Adipocyte (in vitro differentiated cells): ENCODE data around the gene CFAP91.

ENCODE experiments used
- DNase-seq: peaks from one replicate; pipeline ENCODE4 v3.0.0-alpha.2; 2015; ENCODE audit warnings: low read depth
- H3K27me3 ChIP-seq: replicated peaks from 2 replicates; pipeline ENCODE4 v1.7.0; 2013; ENCODE audit warnings: mild to moderate bottlenecking, low read length, moderate library complexity; ENCODE audit not compliant: control insufficient read depth, insufficient read depth
- H3K36me3 ChIP-seq: 2 replicates; pipeline ENCODE4 v1.7.0; 2013; ENCODE audit warnings: low read length, mild to moderate bottlenecking, moderate library complexity; ENCODE audit not compliant: control insufficient read depth, insufficient read depth, severe bottlenecking
- H3K4me1 ChIP-seq: 2 replicates; pipeline ENCODE4 v1.7.0; 2013; ENCODE audit warnings: mild to moderate bottlenecking, low read length, moderate library complexity; ENCODE audit not compliant: control insufficient read depth, insufficient read depth
- H3K4me3 ChIP-seq: 2 replicates; pipeline ENCODE4 v1.7.0; 2013; ENCODE audit warnings: mild to moderate bottlenecking, low read length, moderate library complexity
- H3K9ac ChIP-seq: 2 replicates; pipeline ENCODE4 v1.7.0; 2013; ENCODE audit warnings: mild to moderate bottlenecking, low read length, moderate library complexity
- H3K9me3 ChIP-seq: 2 replicates; pipeline ENCODE4 v1.7.0; 2013; ENCODE audit warnings: mild to moderate bottlenecking, low read length, moderate library complexity; ENCODE audit not compliant: control insufficient read depth

The CFAP91 gene

DNA sequence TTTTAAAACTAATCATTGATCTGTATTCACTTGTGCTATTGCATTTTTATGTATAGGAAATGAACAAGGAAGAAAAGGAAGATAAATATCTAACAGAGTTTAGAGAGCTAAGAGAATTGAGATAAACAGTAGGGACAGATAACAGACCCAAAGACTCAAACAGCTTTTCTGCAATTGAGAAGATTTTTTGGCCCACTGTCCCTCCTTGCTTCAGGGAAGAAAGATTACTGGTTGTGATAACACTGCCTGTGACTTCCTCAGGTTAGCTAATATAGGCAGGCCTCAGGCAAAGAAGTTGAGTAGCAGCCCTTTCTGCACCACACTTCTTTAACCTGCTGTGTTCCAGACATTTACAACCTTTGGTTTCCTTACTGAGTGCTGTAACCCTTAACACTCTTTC is 22.9 kb upstream of the CFAP91 start:
- no peaks in the 10 kb centered on the region for H3K36me3 ChIP-seq
- H3K4me3 ChIP-seq, result no peak overlapping the region
- no peak for DNase-seq
- H3K9me3 ChIP-seq, result no peaks in the 10 kb centered on the region
- H3K9ac ChIP-seq, result no peak overlapping the region
- H3K4me1 ChIP-seq, result peaks cover 17% of the 10 kb centered on the region
- no peaks in the 10 kb centered on the region for H3K27me3 ChIP-seq

DNA sequence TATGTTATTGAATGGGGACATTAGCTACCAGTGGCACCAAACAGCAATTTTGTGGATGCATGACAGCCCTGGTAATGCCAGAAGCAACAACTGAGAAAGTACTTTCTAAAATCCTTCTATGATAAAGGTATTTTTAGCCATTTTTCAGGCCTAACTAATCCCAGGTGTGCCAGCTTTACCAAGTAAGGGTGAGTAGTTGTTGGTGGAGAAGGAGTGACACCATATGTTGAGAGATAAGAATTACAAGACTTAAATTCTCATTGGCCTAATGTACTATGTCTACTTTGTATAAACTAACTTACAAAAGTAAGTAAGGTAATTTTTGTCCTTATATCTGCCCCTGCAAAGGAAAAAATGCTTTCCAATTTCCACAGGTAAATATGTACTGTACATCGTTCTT is 21.5 kb upstream of the CFAP91 start:
- H3K4me1 ChIP-seq, result peaks cover 11% of the 10 kb centered on the region
- H3K27me3 ChIP-seq, result no peaks in the 10 kb centered on the region
- no peaks in the 10 kb centered on the region for H3K36me3 ChIP-seq
- no peaks in the 10 kb centered on the region for H3K9me3 ChIP-seq
- DNase-seq, result peak; percentile 65
- no peak overlapping the region for H3K9ac ChIP-seq
- H3K4me3 ChIP-seq, result no peak overlapping the region

DNA sequence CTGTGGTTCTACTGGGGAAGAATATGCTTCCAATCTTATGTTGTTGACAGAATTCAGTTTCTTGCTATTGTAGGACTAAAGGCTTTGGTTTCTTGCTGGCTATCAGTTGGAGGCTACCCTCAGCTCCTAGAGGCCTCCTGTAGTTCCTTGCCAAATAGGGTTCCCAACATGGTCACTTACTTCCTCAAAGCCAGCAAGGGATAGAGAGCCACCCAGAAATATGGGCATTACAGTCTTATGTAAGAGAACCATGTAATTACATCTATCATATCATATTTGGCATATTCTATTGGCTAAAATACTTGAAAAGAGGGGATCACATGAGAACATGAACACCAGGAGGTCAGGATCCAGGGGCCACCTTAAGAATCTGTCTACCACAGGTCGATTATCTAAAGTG is 19.4 kb upstream of the CFAP91 start:
- Histone ChIP-seq H3K27me3 (no peaks in the 10 kb centered on the region), H3K9me3 (no peaks in the 10 kb centered on the region), H3K36me3 (no peaks in the 10 kb centered on the region), H3K4me3 (no peak overlapping the region), H3K9ac (no peak overlapping the region), H3K4me1 (peaks cover 4% of the 10 kb centered on the region)
- no peak for DNase-seq

DNA sequence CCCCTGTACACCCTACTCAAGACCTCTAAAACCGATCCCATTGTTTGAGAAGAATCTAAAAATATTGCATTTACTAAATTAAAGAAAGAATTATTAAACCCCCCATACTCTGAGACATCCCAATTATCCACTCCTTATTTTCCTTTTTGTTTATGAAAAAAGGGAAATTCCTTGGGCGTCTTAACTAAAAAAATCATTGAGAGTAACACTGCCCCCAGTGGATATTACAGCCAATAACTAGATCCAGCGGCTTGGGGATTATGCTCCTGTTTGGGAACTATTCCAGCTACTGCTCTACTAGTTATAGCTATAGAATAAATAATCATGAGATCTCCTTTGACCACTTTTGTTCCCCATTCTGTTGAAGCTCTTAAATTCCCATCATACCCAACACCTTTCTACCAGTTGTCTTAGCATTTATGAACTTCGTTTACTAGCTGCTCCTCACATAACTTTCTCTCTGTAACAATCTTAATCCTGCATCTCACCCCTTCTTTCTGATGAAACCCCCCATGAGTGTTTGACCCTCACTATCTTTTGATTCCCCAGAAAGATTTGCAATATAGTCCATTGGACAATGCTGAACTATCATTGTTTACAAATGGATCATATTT is 12.7 kb upstream of the CFAP91 start:
- peak; percentile 51 for DNase-seq

DNA sequence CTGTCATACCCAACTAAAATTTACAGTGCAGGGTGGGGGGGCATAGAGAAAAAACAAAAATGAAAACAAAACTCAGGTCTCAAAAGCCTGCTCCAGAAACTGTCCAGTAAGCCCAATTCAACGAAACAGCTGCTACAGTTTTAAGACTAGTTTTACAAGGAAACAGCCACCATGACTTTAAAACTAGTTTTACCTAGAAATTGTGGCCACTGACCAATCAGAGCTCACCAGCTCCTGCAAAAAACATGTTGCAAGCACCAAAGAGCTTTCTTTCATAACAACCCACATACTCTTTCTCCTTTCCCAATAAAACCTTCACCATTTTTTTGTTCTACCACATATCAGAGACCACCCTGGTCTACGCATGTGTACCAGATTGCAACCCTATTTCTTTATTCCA is 7.3 kb upstream of the CFAP91 start:
- no peak for DNase-seq
- Histone ChIP-seq H3K36me3 (no peaks in the 10 kb centered on the region), H3K4me1 (no peaks in the 10 kb centered on the region), H3K4me3 (no peak overlapping the region), H3K9me3 (no peaks in the 10 kb centered on the region), H3K9ac (no peak overlapping the region), H3K27me3 (peaks cover 10% of the 10 kb centered on the region)

More for the DNA sequence above, 12.7 kb upstream of the CFAP91 start:
- no peaks in the 10 kb centered on the region for H3K4me1 ChIP-seq
- H3K9ac ChIP-seq, result no peak overlapping the region
- no peaks in the 10 kb centered on the region for H3K36me3 ChIP-seq
- H3K9me3 ChIP-seq, result no peaks in the 10 kb centered on the region
- peaks cover 12% of the 10 kb centered on the region for H3K27me3 ChIP-seq
- no peak overlapping the region for H3K4me3 ChIP-seq

DNA sequence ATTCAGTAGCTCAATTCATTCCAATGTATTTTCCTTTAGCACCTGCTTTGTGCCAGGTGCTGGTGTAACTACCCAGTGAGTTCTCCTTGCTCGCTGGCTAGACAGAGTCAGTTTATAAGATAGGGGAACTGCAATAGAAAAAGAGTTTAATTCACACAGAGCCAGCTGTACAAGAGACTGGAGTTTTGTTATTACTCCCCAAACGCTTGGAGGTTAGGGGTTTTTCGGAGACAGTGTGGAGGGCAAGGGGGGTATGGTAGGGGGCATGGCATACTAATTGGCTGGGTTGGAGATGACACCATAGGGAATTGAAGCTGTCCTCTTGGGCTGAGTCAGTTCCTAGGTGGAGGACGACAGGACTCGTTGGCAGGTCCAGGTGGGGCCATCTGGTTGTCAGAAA is 5.4 kb upstream of the CFAP91 start:
- no peaks in the 10 kb centered on the region for H3K36me3 ChIP-seq
- H3K4me1 ChIP-seq, result peaks cover 4% of the 10 kb centered on the region
- no peaks in the 10 kb centered on the region for H3K9me3 ChIP-seq
- peaks cover 3% of the 10 kb centered on the region for H3K27me3 ChIP-seq
- no peak overlapping the region for H3K4me3 ChIP-seq
- H3K9ac ChIP-seq, result no peak overlapping the region
- DNase-seq, result no peak

DNA sequence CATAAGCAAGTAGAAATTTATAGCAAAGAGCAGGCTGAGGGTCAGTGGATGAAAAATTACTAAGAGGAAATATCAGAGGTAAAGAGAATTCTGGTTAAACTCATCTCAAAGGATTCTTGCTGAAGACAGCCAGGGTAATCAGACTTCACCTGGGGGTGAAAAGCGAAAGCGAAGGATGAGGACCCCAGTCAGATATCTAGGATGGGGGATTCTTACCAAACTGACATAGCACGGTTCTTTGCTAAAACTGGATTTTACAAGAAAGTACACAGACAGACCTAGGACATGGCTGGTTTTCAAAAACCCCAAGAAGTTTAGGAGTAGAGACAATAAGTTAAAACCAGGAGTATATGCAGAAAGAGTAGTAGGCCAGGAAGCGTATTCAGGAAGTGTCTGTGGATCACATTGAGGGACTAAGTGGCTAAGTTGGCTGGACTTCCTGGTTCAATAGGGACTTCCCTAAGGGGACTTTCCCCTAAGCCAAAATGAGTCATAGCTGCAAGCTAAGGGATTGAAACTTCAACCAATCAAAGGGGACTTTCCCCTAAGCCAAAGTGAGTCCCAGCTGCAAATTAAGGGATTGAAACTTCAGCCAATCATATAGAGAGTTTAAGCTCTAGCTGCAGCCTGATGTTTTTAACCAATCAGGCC is 2.4 kb upstream of the CFAP91 start:
- H3K27me3 ChIP-seq, result no peaks in the 10 kb centered on the region
- H3K9ac ChIP-seq, result no peak overlapping the region
- H3K4me3 ChIP-seq, result no peak overlapping the region
- H3K36me3 ChIP-seq, result no peaks in the 10 kb centered on the region
- no peaks in the 10 kb centered on the region for H3K9me3 ChIP-seq
- peaks cover 13% of the 10 kb centered on the region for H3K4me1 ChIP-seq
- no peak for DNase-seq

DNA sequence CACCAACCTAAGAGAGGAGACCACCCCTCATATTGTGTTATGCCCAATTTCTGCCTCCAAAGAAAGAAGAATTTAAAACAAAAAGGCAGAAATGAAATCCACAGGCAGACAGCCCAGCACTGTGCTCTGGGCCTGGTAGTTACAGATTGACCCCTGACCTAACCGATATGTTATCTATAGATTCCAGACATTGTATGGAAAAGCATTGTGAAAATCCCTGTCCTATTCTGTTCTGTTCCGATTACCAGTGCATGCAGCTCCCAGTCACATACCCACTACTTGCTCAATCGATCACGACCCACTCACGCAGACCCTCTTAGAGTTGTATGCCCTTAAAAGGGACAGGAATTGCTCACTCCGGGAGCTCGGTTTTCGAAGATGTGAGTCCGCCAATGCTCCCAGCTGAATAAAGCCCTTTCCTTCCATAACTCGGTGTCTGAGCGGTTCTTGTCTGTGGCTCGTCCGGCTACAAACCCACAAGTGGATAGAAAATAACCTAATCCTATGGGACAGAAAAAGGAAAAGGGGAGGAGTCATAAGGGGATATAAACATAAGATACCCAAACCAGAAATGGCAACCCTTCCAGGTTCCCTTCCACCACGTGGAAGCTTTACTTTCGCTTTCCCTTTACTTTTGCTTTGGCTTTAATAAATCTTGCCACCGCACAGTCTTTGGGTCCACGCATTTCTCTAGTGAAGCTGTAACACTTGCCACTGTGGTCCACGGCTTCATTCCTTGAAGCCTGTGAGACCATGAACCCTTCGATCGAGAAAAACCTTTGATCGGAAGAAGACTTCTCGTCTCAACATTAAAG is 1.7 kb upstream of the CFAP91 start:
- H3K4me3 ChIP-seq, result no peak overlapping the region
- H3K9ac ChIP-seq, result no peak overlapping the region
- no peaks in the 10 kb centered on the region for H3K27me3 ChIP-seq
- no peaks in the 10 kb centered on the region for H3K9me3 ChIP-seq
- no peak for DNase-seq
- H3K4me1 ChIP-seq, result peaks cover 13% of the 10 kb centered on the region
- H3K36me3 ChIP-seq, result no peaks in the 10 kb centered on the region

DNA sequence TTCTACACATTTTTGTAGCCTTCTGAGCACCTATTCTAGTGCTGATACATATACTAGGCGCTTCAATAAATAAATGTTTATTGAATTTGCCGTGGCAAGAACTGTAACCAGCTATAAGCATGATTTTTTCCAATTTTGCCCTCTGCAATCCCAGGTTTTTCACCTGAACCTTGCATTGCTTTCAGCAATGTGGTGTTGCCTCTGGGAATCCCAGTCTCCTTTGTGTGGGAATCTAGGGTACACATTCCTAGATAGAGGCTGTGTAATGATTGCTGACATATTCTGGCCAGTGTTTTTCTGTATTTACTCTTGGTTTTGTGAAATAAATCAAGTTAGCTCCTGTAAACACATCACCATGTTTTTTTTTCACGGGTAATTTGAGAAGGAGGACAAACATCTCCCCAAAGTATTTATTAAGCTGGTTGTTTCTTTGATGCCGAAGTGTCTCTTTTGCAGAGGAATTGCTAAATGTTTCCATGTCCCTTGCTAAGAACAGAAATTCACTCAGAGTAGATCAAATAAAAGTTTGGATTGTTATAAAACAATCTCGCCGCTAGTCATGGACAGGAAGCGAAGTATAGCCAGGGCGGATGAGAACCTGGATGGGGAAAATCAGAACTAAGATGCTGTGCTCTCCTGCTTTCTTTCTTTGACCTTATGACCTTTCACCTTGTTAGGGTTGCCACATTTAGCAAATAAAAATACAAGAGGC is 1.2 kb downstream of the CFAP91 start:
- H3K27me3 ChIP-seq, result no peaks in the 10 kb centered on the region
- DNase-seq, result peak; percentile 3
- no peak overlapping the region for H3K9ac ChIP-seq
- no peaks in the 10 kb centered on the region for H3K9me3 ChIP-seq
- H3K4me1 ChIP-seq, result peaks cover 13% of the 10 kb centered on the region
- H3K36me3 ChIP-seq, result no peaks in the 10 kb centered on the region
- H3K4me3 ChIP-seq, result no peak overlapping the region

DNA sequence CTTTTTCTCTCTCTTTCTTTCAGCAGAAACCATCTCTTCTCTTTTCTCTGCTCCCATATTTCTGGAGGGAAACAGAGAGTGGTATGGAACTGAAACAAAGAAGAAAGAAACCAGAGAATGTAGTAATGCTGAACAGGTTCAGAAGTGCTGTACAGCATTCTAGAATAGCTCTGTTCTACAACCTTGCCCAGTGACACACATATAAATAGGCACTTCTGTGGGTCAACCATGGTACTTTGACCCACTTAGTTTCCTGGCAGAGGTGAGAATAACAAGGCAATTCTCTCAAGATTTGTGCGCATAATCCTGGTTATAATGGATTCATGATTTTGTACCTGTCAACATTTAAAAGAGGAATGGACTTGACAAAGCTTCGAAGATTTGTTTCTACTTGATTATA is 12.3 kb downstream of the CFAP91 start:
- no peaks in the 10 kb centered on the region for H3K27me3 ChIP-seq
- no peaks in the 10 kb centered on the region for H3K36me3 ChIP-seq
- H3K9ac ChIP-seq, result no peak overlapping the region
- H3K9me3 ChIP-seq, result no peaks in the 10 kb centered on the region
- H3K4me3 ChIP-seq, result no peak overlapping the region
- no peaks in the 10 kb centered on the region for H3K4me1 ChIP-seq
- DNase-seq, result no peak

DNA sequence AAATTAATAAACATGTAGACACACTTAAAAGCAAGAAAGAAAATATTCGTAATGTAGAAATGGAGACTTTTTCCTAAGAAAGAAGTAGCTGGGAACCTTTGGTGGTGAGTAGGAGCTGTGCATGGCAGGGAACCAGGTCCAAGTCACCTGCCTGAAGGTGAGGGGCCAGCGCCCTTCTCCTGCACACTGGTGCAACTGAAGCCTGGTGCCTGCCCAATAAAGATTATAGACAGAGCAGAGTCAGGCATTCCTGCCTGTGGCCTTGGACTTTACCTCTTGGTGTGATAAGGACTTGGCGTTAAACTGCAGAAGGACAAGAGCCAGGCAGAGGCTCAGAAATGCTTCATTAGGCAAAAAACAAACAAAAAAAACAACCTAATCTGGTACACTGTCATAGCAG is 14.2 kb downstream of the CFAP91 start:
- DNase-seq, result no peak
- H3K4me3 ChIP-seq, result no peak overlapping the region
- no peaks in the 10 kb centered on the region for H3K4me1 ChIP-seq
- no peaks in the 10 kb centered on the region for H3K9me3 ChIP-seq
- H3K36me3 ChIP-seq, result no peaks in the 10 kb centered on the region
- H3K9ac ChIP-seq, result no peak overlapping the region
- no peaks in the 10 kb centered on the region for H3K27me3 ChIP-seq
